GM18951 (cell line): ENCODE data around the gene METAP1.

Source experiments
- POLR2A ChIP-seq: IDR thresholded peaks from 4 replicates; pipeline ENCODE4 v1.6.1; 2011; ENCODE audit warnings: mild to moderate bottlenecking; ENCODE audit not compliant: insufficient read length, insufficient read depth; ENCODE audit errors: extremely low read depth
- in situ Hi-C: fragments of 300-500 bp; cut with MboI; formaldehyde crosslinking; loops from one replicate; pipeline ENCODE4 v1.12.0; 2022; ENCODE audit warnings: low sequenced_read_pairs, mixed read lengths, inconsistent platforms; ENCODE audit not compliant: unreplicated experiment

The METAP1 gene

DNA sequence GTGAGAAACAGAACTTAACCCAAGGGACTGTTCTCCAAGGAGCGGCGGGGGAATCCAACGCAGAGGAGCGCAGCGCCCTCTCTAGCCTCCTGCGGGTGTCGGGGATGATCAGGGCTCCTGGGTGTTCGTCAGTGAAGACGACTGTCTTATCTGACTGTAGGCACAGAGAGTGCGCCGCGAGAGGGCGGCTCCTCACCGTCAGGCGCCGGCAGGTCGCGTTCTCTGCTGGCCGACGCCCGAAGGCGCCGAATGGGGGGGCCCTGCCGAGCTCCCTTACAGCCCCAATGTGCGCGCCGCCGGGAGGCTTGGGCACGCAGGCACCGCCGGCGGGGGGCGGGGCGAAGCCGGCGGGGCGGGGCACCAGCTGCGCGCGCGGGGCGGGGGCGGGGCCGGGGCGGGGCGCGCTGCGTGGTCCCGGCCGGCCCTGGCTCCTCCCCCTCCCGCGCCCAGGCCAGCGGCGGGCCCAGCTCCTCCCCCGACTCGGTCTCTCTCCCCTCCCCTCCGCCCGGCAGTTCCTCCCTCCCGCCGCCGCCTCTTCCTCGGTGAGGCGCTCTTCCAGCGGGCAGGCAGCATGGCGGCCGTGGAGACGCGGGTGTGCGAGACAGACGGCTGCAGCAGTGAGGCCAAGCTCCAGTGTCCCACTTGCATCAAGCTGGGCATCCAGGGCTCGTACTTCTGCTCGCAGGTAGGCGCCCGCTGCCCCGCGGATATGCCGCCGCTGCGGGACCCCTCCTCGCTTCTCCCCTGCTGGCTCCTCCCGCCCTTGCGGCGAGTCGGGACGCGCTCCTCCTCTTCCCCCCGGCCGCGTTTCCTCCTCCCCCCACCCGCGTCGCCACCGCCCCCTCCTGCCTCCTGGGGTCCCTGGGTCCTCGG is at the start of gene METAP1:
Gene METAP1 (plus strand): TSS at position 539 of the 873 bp plus-strand sequence. CDS start 33 bp downstream, at position 572.
- TF ChIP-seq POLR2A, result peak; percentile 88
- in situ Hi-C loops, result loop anchor here (10.0 kb wide), 1 partner anchor 59 kb away; no protein-coding TSS in a partner anchor

DNA sequence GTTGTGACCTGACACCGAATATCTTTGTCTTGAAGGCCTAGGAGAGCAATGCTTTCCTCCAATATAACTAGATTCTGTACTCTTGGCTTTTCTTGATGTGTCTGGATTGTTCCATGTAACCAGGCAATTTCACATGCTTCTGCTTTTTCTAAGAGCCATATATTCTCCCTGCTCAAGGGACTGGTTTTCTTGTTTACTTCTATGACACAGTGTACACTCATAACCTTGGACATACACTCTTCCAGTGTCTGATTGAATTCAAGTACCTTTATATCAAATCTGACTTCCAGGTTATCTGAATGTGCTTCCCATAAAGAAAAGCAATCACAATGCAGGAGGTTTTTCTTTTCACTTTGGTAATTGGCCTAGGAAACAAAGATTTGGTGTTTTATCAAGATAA is 49.2 kb upstream of the METAP1 start:
- in situ Hi-C loops, result no loop called here

DNA sequence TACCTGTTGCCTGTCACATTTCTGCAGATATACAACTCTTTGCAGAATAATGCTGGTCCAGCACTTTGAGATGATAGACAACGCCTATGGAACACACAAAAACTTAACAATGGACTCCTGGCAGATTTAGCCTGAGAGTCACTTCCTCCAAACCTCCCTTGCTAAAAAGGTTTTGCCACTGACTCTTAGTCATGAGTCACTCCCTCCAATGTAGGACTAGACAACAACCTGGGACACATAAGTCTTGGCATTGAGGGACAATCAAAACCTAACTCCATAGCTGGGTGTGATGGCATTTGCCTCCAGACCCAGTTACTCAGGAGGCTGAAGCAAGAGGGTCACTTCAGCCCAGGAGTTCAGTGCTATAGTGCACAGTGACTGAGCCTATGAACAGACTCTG is 44.6 kb upstream of the METAP1 start:
- no peak for TF ChIP-seq POLR2A
- in situ Hi-C loops, result no loop called here

More for the DNA sequence above, 49.2 kb upstream of the METAP1 start:
- no peak for TF ChIP-seq POLR2A

DNA sequence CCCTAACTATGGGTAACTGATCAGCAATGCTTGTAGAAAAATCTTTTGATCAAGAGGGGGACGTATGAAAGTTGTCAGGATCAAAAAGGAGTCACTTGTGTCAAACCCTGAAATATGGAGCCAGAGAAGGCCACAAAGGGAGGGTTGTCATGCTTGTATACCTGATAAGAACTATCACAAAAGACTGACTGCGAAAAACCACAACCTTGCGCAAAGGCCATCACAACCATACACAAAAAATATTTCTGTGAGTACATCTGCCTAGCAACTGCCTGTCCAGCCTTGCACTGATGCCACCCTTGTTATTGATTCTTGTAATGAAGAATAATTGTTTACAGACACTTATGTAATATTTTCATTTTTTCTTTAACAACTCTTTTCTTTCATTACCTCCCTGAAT is 43.8 kb upstream of the METAP1 start:
- no peak for TF ChIP-seq POLR2A
- in situ Hi-C loops, result no loop called here

DNA sequence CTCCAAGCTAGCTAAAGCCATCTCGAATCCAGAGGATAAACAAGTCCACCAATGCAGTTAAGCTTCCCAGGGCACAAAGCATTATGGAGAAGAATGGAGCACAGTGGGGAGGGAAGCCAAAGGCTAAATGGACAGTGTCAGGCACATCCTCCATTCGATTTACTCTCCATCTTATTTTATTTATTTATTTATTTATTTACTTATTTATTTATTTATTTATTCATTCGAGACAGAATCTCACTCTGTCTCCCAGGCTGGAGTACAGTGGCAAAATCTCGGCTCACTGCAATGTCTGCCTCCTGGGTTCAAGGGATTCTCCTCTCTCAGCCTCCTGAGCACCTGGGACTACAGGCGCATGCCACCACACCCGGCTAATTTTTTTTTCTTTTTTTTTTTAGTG is 40.3 kb upstream of the METAP1 start:
- in situ Hi-C loops, result no loop called here
- no peak for TF ChIP-seq POLR2A

DNA sequence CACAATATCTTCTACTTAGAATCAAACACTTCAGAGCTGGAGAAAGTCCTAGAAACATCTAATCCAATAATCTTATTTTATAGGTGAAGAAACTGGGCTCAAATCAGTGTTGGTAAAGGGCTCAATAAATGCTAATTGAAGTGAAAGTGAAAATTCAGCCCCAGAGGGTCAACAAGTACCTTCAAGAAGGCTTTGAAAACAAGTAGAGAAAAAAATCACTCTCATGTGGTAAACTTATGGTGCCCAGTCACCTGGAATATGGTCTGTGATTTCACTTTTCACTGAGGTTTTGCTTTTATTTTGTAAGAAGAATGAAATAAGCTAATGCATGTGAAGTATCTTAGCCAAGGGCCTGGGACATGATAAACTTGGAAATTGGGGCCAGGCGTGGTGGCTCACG is 37.5 kb upstream of the METAP1 start:
- no peak for TF ChIP-seq POLR2A
- in situ Hi-C loops, result no loop called here

DNA sequence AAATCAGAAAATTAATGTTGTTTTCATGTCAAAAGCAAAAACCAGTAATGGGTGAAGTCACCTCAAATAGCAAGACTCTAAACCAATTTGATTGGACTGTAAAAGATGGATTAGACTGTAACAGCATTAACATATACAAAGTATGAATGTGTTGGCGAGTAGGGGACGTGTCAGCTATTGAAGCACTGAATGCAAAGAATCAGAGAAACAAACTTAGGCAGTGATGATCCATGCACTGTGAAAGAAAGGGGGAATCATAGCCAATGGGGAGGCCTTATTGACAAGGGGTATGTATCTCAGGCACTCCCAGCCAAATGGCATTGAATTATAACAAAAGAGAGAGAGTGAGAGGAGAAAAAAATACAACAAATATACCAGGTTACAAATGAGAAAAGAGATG is 36.1 kb upstream of the METAP1 start:
- in situ Hi-C loops, result no loop called here
- TF ChIP-seq POLR2A, result no peak

DNA sequence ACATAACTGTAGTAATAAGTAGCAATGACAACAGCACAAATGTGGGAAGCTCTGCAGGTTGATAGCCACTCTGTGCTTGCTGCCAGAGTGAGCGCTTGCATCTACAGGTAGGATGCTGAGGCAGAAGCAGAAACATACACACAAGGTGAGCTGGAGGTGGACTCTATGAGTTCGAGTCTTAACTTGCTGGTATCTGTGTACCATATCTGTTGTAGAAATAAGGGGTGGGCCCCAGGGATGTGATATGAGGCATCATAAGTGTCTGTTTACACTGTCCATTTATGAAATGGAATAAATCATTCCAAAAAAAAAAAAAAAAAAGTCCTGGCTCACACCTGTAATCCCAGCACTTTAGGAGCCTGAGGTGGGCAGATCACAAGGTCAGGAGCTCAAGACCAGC is 33.8 kb upstream of the METAP1 start:
- TF ChIP-seq POLR2A, result no peak
- in situ Hi-C loops, result no loop called here

DNA sequence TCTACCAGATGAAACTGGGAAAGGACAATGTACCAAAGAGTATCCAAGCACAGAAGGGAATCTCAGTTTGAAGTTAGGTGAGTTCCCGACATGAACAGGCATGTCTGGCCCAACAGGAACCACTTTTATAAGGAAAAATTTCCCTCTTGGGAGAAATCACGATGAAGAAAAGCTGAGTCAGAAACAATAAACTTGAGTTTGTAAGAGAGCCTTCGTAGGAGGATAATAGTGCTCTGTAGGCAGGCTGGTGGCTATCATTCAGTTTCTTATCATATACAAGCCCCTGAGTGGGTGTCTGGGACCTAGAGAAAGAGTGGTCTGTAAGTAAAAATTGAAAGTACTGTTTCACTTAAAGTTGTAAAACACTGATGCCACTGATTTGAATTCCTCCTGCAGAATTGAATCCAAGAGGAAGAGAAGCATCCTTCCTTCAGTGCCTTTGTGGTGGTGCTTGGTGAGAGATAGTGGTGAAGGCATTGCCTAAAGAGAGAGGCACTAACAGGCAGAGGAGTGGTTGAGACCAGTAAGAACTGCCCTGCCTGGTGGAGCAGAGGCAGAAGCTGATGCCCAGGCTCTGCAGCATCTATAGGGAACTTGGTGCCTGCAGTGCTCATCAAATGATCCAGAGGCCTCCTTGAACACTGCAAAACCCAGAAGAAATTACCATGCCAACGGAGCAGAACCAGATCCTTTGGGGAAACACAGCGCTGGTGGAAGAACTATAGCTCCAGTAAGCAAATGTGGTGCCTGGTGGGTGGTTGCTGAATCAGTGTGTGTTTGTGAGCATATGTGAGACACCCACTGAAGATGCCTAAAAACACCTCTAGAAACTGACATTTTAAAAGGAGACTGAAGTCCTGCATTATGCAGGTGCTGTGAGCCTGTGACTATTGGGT is 31.7 kb upstream of the METAP1 start:
- in situ Hi-C loops, result no loop called here
- no peak for TF ChIP-seq POLR2A

DNA sequence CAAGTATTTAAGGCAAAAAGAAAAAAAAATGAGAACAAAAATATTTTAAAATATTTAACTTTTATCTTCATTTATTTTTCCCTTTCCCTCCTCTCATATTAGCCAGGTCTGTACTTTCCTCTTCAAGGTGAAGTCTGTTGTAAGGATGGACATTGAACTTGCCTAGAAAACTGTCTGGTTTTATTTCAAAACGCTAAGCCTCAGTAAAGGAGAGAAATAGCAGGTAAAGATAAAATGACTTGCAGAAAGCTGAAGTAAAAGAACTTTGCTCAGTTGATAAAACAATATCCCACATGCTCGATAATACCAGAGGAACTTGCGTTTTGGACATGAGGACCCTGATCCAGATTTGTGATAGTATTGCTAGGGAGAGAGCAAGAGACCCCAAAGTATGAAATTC is 28.6 kb upstream of the METAP1 start:
- in situ Hi-C loops, result no loop called here

DNA sequence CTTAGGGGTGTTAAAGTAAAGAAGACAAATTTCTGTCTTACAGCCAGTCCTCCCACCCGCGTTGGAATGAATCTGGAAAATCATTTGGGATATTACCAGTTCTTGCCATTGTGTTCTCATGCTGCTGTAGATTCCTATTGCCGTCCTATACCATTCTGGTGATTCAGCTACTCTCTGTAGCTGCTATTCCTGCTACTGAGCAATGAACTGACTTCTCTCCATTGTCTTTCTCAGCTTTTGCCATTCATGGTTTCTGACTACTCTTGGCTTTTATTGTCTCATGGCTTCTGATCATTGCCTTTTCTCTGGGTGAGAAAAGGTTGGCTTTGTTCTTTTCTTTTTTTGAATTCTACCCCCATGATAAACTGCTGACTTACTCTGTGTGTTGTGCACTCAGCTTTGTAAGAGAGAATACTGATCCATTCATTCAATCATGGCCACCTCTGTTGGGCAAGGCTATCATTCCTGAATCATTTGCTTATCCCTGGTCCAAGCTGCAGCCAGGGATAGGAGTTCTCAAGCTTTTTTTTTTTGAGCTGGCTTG is 27.7 kb upstream of the METAP1 start:
- in situ Hi-C loops, result no loop called here
- no peak for TF ChIP-seq POLR2A

More for the DNA sequence above, 28.6 kb upstream of the METAP1 start:
- no peak for TF ChIP-seq POLR2A

DNA sequence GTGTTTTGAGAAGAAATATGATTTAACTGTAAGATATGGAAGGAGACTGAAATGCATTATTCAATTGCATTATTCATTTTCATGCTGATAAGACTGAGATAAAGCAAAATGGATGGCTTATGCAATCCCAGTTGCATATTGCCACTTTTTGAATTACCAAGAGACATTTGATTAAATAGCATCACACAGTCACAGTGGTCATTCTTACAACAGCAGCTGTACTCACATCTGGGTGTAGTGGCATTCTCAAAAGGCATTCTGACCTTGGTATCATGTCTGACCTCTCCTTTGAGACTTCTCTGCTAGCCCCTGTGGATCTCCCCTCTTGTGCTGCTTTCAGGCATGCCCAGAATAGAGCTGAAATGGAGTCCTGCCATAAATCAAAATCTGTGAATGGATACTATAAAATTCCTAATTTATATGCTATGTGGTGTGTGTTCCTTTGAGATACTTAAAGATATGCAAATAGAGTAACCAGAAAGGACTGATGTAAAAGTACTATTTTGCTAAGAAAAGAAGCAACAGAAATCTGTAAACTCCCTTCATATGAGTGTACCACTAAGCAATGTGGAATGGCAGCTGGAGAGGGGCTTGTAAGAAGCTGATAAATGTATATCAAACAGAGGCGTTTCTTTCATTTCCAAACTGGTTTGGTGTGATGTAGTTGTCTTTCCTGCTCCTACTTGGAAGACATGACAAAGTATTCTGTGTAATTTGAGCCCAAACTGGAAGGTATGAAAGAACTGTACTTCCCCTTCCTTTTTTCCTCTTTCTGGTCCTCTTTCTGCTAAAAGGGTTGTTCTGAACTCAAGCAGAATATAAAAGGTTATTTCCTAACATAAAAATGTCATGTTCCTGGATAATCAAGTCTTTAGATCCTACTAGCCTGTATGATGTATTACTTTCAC is 25.4 kb upstream of the METAP1 start:
- in situ Hi-C loops, result no loop called here
- TF ChIP-seq POLR2A, result no peak
